SW 1271 (cell line): ENCODE data around the gene RGS6.

Experiments
- DNase-seq, 2 experiments: peaks; one replicate each; lab custom pipeline; 2025; lab: John Stamatoyannopoulos, UW

RGS6 gene

GRCh38 chr14:72247896-72248465, 315.8 kb downstream of the RGS6 start:
- no peak for DNase-seq

DNA sequence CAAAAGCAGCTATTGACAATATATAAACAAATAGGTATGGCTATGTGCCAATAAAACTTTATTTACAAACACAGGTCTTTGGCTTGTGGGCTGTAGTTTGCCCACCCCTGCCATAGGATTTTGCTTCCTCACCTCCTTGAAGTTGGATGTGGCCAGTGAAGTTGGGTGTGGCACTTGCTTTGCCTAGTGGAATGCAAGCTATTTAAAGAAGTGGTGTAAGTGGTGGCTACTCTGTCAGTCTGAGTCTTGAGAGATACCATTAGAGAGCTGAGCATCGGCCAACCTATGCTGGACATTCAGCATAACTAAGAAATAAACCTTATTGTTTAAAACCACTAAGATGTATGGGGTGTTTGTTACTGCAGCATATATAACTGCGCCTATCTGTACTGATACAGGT, 321.3 kb downstream of the RGS6 start:
- DNase-seq = no peak

- no peak for DNase-seq
Observed at GRCh38 chr14:72254202-72254936, 322.1 kb downstream of the RGS6 start.

- DNase-seq = no peak
Observed at GRCh38 chr14:72254937-72255472, 322.8 kb downstream of the RGS6 start.

DNA sequence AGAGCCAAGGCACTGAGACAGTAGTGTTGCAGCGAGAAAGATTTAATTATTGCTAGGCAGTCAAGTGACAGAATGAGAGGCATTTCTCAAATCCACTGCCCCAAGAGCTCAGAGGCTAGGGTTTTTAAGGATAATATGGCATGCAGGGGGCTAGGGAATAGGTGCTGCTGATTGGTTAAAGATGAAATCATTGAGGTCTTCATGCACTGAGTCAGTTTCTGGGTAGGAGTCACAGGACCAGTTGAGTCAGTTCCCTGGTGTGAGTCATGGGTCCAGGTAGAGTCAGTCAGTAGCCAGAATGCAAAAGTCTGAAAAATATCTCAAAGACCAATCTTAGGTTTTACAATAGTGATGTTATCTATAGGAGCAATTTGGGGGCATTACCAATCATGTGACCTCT, 323.8 kb downstream of the RGS6 start:
- no peak for DNase-seq

- DNase-seq = no peak
Observed at GRCh38 chr14:72261068-72261467, 328.8 kb downstream of the RGS6 start.

- DNase-seq = no peak
Observed at GRCh38 chr14:72262771-72263170, 330.5 kb downstream of the RGS6 start.

DNA sequence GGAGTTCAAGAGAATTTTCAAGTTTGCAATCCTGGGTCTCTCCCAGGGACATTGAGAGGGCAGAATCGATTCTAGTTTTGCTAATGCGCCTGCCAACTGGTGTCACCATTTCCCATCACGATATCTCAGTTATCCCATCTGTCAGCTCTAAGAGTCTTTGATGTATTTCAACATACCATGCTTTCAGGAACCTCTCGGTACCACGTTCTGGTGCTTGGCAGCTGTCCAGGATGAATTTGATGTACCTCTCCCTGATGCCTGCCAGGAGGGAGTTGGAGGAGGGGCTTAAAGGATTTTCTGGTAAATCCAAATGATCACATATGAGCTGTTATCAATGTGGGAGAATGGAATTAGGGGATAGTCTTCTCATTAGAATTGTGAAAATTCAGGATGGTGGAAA, 332.5 kb downstream of the RGS6 start:
- DNase-seq = no peak

- no peak for DNase-seq
Observed at GRCh38 chr14:72270147-72270727, 338.0 kb downstream of the RGS6 start.

- no peak for DNase-seq
Observed at GRCh38 chr14:72270749-72271148, 338.5 kb downstream of the RGS6 start.

DNA sequence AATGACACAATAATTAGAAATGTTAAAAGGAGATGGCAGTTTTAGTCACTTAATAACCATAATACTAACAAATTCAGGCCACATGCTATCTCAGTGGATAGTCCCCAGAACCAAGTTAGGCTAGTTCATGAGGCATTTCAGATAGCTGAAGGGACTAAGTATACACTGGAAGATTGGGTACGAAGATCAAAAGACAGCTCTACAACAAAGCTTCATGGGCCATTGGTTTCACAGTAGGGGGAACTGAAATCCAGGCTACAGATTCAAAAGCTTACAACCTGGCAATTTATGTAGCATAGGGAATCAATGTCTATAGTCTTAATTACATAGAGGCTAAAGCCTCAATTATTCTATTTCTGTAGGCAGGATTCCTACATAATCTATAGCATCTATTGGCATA, 343.0 kb downstream of the RGS6 start:
- no peak for DNase-seq

DNA sequence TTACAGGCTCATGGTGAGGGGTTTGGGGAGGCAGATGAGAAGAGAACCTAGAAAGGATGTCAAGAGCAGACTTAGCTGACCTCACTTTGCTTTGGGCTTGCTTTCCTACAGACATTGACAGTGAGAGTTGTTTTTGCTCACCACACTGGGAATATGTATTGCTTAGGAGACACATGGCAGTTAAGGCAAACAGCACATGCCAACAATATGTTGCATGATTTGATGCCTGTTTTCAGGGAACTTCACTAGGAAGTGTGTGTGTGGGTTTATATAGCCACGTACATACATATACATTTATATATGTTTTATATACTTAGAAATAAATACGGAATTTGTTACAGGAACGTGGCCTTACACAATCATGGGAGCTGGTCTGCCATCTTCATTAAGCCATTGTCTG, 346.1 kb downstream of the RGS6 start:
- DNase-seq = no peak

- no peak for DNase-seq
Observed at GRCh38 chr14:72284176-72284575, 351.9 kb downstream of the RGS6 start.

DNA sequence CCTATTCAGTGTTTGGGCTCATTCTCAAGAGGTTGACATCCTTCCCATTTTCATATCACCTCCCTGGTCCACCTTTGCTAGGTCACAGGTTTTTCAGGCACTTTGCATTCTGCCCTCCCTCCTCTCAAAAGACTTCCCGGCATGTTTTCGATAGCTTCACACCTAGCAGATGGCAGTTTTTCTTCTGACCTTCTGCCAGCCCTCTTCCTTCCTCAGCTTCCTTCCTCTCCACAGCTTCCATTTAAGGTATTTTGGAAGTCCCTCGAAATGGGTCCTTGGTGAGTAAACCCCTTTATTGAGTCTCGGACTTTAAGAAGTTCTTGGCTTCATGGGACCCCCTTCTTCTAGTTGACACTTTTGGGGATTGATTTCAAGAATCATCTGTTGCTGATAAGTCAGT, 358.0 kb downstream of the RGS6 start:
- no peak for DNase-seq

- peak in 1 of 2 experiments; percentile 39 for DNase-seq
Observed at GRCh38 chr14:72291908-72292688, 359.9 kb downstream of the RGS6 start.

GRCh38 chr14:72292689-72293024, 360.4 kb downstream of the RGS6 start:
- DNase-seq = no peak

GRCh38 chr14:72301352-72301751, 369.1 kb downstream of the RGS6 start:
- DNase-seq = no peak

GRCh38 chr14:72303930-72304329, 371.7 kb downstream of the RGS6 start:
- no peak for DNase-seq

DNA sequence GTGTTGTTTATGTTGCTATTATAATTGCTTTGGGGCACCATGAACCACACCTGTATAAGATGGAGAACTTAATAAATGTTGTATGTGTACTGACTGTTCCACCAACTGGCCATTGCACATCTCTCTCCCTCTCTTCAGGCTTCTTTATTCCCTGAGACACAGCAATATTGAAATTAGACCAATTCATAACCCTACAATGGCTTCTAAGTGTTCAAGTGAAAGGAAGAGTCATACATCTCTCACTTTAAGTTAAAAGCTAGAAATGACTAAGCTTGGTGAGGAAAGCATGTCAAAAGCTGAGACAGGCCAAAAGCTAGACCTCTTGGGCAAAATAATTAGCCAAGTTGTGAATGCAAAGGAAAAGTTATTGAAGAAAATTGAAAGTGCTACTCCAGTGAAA, 373.3 kb downstream of the RGS6 start:
- DNase-seq = no peak

DNA sequence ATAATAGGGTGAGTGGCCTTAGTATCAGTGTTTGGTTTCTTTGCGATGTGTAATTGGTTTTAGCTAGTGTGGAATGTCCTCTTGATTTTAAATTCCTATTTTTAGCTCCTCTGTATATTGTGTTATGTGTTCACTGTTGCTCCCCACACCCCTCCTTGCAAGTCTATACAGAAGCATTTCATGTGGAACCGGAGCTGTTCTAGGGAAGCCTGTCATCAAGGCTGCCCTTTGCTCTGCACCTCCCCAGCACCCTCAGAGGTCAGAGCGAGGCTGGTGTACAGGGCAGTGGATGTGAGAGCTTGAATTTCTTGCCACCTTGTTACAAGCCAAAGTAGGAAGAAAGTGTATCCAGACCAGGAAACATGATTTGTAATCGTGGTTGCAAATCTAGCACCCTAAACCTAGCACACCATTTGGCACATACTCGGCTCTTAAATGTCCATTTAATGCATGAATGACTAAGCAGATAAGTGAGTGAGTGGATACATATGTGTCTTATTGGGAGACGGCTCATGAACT, 376.8 kb downstream of the RGS6 start:
- DNase-seq = no peak

- no peak for DNase-seq
Observed at GRCh38 chr14:72311116-72311515, 378.9 kb downstream of the RGS6 start.

- no peak for DNase-seq
Observed at GRCh38 chr14:72311516-72311915, 379.3 kb downstream of the RGS6 start.
